ENCODE data around the gene SERPINI1.
A peak's percentile ranks its signal among the peaks of the same experiment; 100 is the strongest.
"Not testable (repeated sequence)": the region's sequence is repeated elsewhere in the genome, so short reads cannot be mapped to it uniquely, and the experiment has no call there.

SERPINI1 gene

GRCh38 chr3:167787440-167787839, 51.9 kb downstream of the SERPINI1 start:
- no peak for DNase-seq (ENCODE audit: low spot score)

GRCh38 chr3:167798443-167798842, 62.9 kb downstream of the SERPINI1 start:
- no peak for DNase-seq (ENCODE audit: low spot score)

GRCh38 chr3:167808910-167809309, 73.4 kb downstream of the SERPINI1 start:
- DNase-seq (ENCODE audit: low spot score): no peak

- DNase-seq (ENCODE audit: low spot score): no peak
Measured at GRCh38 chr3:167810236-167810635, 74.7 kb downstream of the SERPINI1 start.

- DNase-seq (ENCODE audit: low spot score): no peak
Measured at GRCh38 chr3:167811031-167811430, 75.5 kb downstream of the SERPINI1 start.

- DNase-seq (ENCODE audit: low spot score): no peak
Measured at GRCh38 chr3:167813169-167814123, 77.9 kb downstream of the SERPINI1 start.

GRCh38 chr3:167814441-167814951, 79.0 kb downstream of the SERPINI1 start:
- DNase-seq (ENCODE audit: low spot score): peak; percentile 50

- no peak for DNase-seq (ENCODE audit: low spot score)
Measured at GRCh38 chr3:167816953-167817352, 81.4 kb downstream of the SERPINI1 start.

GRCh38 chr3:167820102-167820865, 84.8 kb downstream of the SERPINI1 start:
- no peak for DNase-seq (ENCODE audit: low spot score)

GRCh38 chr3:167821248-167821805, 85.8 kb downstream of the SERPINI1 start:
- no peak for DNase-seq (ENCODE audit: low spot score)

- no peak for DNase-seq (ENCODE audit: low spot score)
Measured at GRCh38 chr3:167823738-167824137, 88.2 kb downstream of the SERPINI1 start.

GRCh38 chr3:167827588-167827987, 92.1 kb downstream of the SERPINI1 start:
- not testable (repeated sequence) for DNase-seq (ENCODE audit: low spot score)

GRCh38 chr3:167829071-167829470, 93.5 kb downstream of the SERPINI1 start:
- no peak for DNase-seq (ENCODE audit: low spot score)

- DNase-seq (ENCODE audit: low spot score): no peak
Measured at GRCh38 chr3:167830007-167830406, 94.5 kb downstream of the SERPINI1 start.

- DNase-seq (ENCODE audit: low spot score): no peak
Measured at GRCh38 chr3:167835359-167835758, 99.8 kb downstream of the SERPINI1 start.

GRCh38 chr3:167835953-167836352, 100.4 kb downstream of the SERPINI1 start:
- no peak for DNase-seq (ENCODE audit: low spot score)

GRCh38 chr3:167837466-167837865, 101.9 kb downstream of the SERPINI1 start:
- no peak for DNase-seq (ENCODE audit: low spot score)

- DNase-seq (ENCODE audit: low spot score): no peak
Measured at GRCh38 chr3:167839460-167840134, 104.1 kb downstream of the SERPINI1 start.

GRCh38 chr3:167840247-167840646, 104.7 kb downstream of the SERPINI1 start:
- DNase-seq (ENCODE audit: low spot score): no peak

- no peak for DNase-seq (ENCODE audit: low spot score)
Measured at GRCh38 chr3:167843481-167843880, 108.0 kb downstream of the SERPINI1 start.

GRCh38 chr3:167843886-167844285, 108.4 kb downstream of the SERPINI1 start:
- DNase-seq (ENCODE audit: low spot score): no peak

GRCh38 chr3:167844528-167844927, 109.0 kb downstream of the SERPINI1 start:
- DNase-seq (ENCODE audit: low spot score): no peak
